Activated T-cell treated with anti-CD3 and anti-CD28 coated beads, Interleukin-2, amount 50 U/mL, for 72 hours (primary cell): ENCODE measurements around the gene PTCH1. TPM values are rescaled to one million over a fixed set of nuclear protein-coding genes. Genes with fewer than 3 reads are reported as not detected.

Experiments used
- ATAC-seq, 2 donors: fragments of 150-1000 bp; cut with Tn5 transposase; replicated peaks in 1 of 2; 2 replicates each; pipeline ENCODE4 v1.10.0; 2021; ENCODE audit warnings: moderate library complexity in 2 of 2, mild to moderate bottlenecking in 1 of 2
- DNase-seq, 2 donors: peaks; one replicate each; pipeline ENCODE4 v3.0.0; 2021 to 2022; ENCODE audit warnings: mixed read lengths in 1 of 2
- H3K27ac Mint-ChIP-seq: one replicate; pipeline ENCODE4 v1.8.0; 2022; ENCODE audit warnings: mild to moderate bottlenecking, moderate library complexity, mixed read lengths
- H3K27me3 Mint-ChIP-seq: one replicate; pipeline ENCODE4 v1.8.0; 2022; ENCODE audit warnings: low read depth, mixed read lengths
- H3K36me3 Mint-ChIP-seq, 2 donors: one replicate each; pipeline ENCODE4 v1.8.0; 2022; ENCODE audit warnings: mixed read lengths in 2 of 2, mild to moderate bottlenecking in 1 of 2; ENCODE audit not compliant: insufficient read depth in 2 of 2
- H3K4me1 Mint-ChIP-seq: one replicate; pipeline ENCODE4 v1.8.0; 2022; ENCODE audit warnings: low read depth, mixed read lengths
- H3K4me3 Mint-ChIP-seq, 2 donors: one replicate each; pipeline ENCODE4 v1.8.0; 2022; ENCODE audit warnings: mild to moderate bottlenecking in 2 of 2, mixed read lengths in 2 of 2, moderate library complexity in 2 of 2
- H3K9me3 Mint-ChIP-seq, 2 donors: one replicate each; pipeline ENCODE4 v1.8.0; 2022; ENCODE audit warnings: mixed read lengths in 2 of 2
- total RNA-seq, 2 donors: library from RNA; stranded (reverse); gene quantifications; one replicate each; pipeline ENCODE4 v1.2.3, GENCODE V29; 2022

PTCH1 gene
- total RNA-seq, 2 donors from 2014 or later: 5.9 to 10.5 TPM

- Mint-ChIP-seq H3K4me3 (no peak overlapping the region), H3K4me1 (no peaks in the 10 kb centered on the region), H3K27me3 (peaks cover 21% of the 10 kb centered on the region), H3K27ac (no peak overlapping the region), H3K36me3 (no peaks in the 10 kb centered on the region), H3K9me3 (peaks cover 2 to 8% of the 10 kb centered on the region in 2 donors)
- ATAC-seq: no peak
- DNase-seq: no peak
Observed at GRCh38 chr9:95522871-95523370, 6.2 kb upstream of the PTCH1 start.

- Mint-ChIP-seq H3K4me3 (no peak overlapping the region), H3K36me3 (peaks cover 0 to under 1% of the 10 kb centered on the region in 2 donors), H3K4me1 (peaks cover 6% of the 10 kb centered on the region), H3K27ac (no peak overlapping the region), H3K9me3 (peaks cover 2 to 8% of the 10 kb centered on the region in 2 donors), H3K27me3 (peaks cover 19% of the 10 kb centered on the region)
- DNase-seq (no peak), ATAC-seq (no peak)
Observed at GRCh38 chr9:95521699-95522098, 4.9 kb upstream of the PTCH1 start.

- H3K27me3 Mint-ChIP-seq: peaks cover 31% of the 10 kb centered on the region
- H3K36me3 Mint-ChIP-seq: peaks cover 2 to 3% of the 10 kb centered on the region in 2 donors
- no peak for DNase-seq
- no peak for ATAC-seq
- H3K4me3 Mint-ChIP-seq: peak overlapping the region; percentile 49 to 100
- peaks cover 23% of the 10 kb centered on the region for H3K4me1 Mint-ChIP-seq
- H3K27ac Mint-ChIP-seq: no peak overlapping the region
- peaks cover 2 to 8% of the 10 kb centered on the region in 2 donors for H3K9me3 Mint-ChIP-seq
Observed at GRCh38 chr9:95517559-95518425, 1.0 kb upstream of the PTCH1 start.

GRCh38 chr9:95516221-95516733 is 494 bp downstream of the PTCH1 start:
- Mint-ChIP-seq H3K9me3 (peaks cover 2 to 8% of the 10 kb centered on the region in 2 donors), H3K4me1 (peaks cover 39% of the 10 kb centered on the region), H3K4me3 (peak overlapping the region; percentile 99 to 100), H3K27me3 (peaks cover 38% of the 10 kb centered on the region), H3K36me3 (peaks cover 3 to 4% of the 10 kb centered on the region in 2 donors), H3K27ac (no peak overlapping the region)
- peak; percentile 59 to 61 for ATAC-seq
- peak; percentile 7 to 33 for DNase-seq

GRCh38 chr9:95515272-95516113 is 1.3 kb downstream of the PTCH1 start:
- Mint-ChIP-seq H3K4me3 (peak overlapping the region; percentile 68 to 79), H3K27ac (no peak overlapping the region), H3K9me3 (peaks cover 2 to 6% of the 10 kb centered on the region in 2 donors), H3K27me3 (peaks cover 38% of the 10 kb centered on the region), H3K36me3 (peaks cover 3 to 6% of the 10 kb centered on the region in 2 donors), H3K4me1 (peaks cover 40% of the 10 kb centered on the region)
- DNase-seq: peak; percentile 57 to 60
- peak; percentile 68 to 73 for ATAC-seq

- Mint-ChIP-seq H3K4me3 (peak overlapping the region in 1 of 2 donors; percentile 5), H3K27me3 (peaks cover 46% of the 10 kb centered on the region), H3K36me3 (peaks cover 5 to 6% of the 10 kb centered on the region in 2 donors), H3K4me1 (peaks cover 51% of the 10 kb centered on the region), H3K9me3 (no peaks in the 10 kb centered on the region), H3K27ac (no peak overlapping the region)
- no peak for ATAC-seq
- no peak for DNase-seq
Observed at GRCh38 chr9:95514342-95514741, 2.4 kb downstream of the PTCH1 start.

- no peak for DNase-seq
- H3K36me3 Mint-ChIP-seq: peaks cover 6% of the 10 kb centered on the region in 2 donors
- H3K4me1 Mint-ChIP-seq: peaks cover 51% of the 10 kb centered on the region
- peaks cover 47% of the 10 kb centered on the region for H3K27me3 Mint-ChIP-seq
- no peak overlapping the region for H3K27ac Mint-ChIP-seq
- H3K9me3 Mint-ChIP-seq: no peaks in the 10 kb centered on the region
- no peak for ATAC-seq
- H3K4me3 Mint-ChIP-seq: no peak overlapping the region
Observed at GRCh38 chr9:95513711-95514110, 3.1 kb downstream of the PTCH1 start.

GRCh38 chr9:95512709-95513095 is 4.1 kb downstream of the PTCH1 start:
- ATAC-seq (no peak), DNase-seq (no peak)
- Mint-ChIP-seq H3K4me1 (peaks cover 54% of the 10 kb centered on the region), H3K27ac (no peak overlapping the region), H3K36me3 (peaks cover 8 to 9% of the 10 kb centered on the region in 2 donors), H3K9me3 (no peaks in the 10 kb centered on the region), H3K27me3 (peaks cover 51% of the 10 kb centered on the region), H3K4me3 (peak overlapping the region; percentile 75 to 88)

GRCh38 chr9:95511952-95512708 is 4.6 kb downstream of the PTCH1 start:
- H3K4me3 Mint-ChIP-seq: peak overlapping the region; percentile 75 to 88
- peaks cover 55% of the 10 kb centered on the region for H3K4me1 Mint-ChIP-seq
- ATAC-seq (no peak), DNase-seq (no peak)
- no peaks in the 10 kb centered on the region for H3K9me3 Mint-ChIP-seq
- peaks cover 48% of the 10 kb centered on the region for H3K27me3 Mint-ChIP-seq
- H3K27ac Mint-ChIP-seq: no peak overlapping the region
- H3K36me3 Mint-ChIP-seq: peaks cover 8 to 9% of the 10 kb centered on the region in 2 donors

GRCh38 chr9:95511616-95511931 is 5.2 kb downstream of the PTCH1 start:
- H3K27me3 Mint-ChIP-seq: peaks cover 42% of the 10 kb centered on the region
- no peak for DNase-seq
- H3K4me1 Mint-ChIP-seq: peaks cover 51% of the 10 kb centered on the region
- peak overlapping the region; percentile 75 to 88 for H3K4me3 Mint-ChIP-seq
- no peaks in the 10 kb centered on the region for H3K9me3 Mint-ChIP-seq
- no peak for ATAC-seq
- peaks cover 7 to 9% of the 10 kb centered on the region in 2 donors for H3K36me3 Mint-ChIP-seq
- H3K27ac Mint-ChIP-seq: no peak overlapping the region

GRCh38 chr9:95510709-95511615 is 5.8 kb downstream of the PTCH1 start:
- peaks cover 5 to 7% of the 10 kb centered on the region in 2 donors for H3K36me3 Mint-ChIP-seq
- peak overlapping the region; percentile 78 for H3K27ac Mint-ChIP-seq
- peaks cover 47% of the 10 kb centered on the region for H3K4me1 Mint-ChIP-seq
- peak; percentile 67 to 69 for ATAC-seq
- no peaks in the 10 kb centered on the region for H3K9me3 Mint-ChIP-seq
- peak; percentile 86 to 90 for DNase-seq
- peak overlapping the region; percentile 88 to 89 for H3K4me3 Mint-ChIP-seq
- H3K27me3 Mint-ChIP-seq: peaks cover 38% of the 10 kb centered on the region
